ENCODE measurements around the gene ZSCAN22.
A peak's percentile ranks its signal among the peaks of the same experiment; 100 is the strongest.
"Not testable (repeated sequence)": the region's sequence is repeated elsewhere in the genome, so short reads cannot be mapped to it uniquely, and the experiment has no call there.

Gene ZSCAN22

GRCh38 chr19:58326914-58327726 lies at the start of gene ZSCAN22:
Gene ZSCAN22 (plus strand): TSS chr19:58326994. CDS start chr19:58334803, 7,809 bp downstream.
- no peak for FAIRE-seq

- FAIRE-seq: no peak
Measured at GRCh38 chr19:58277197-58277596, 49.6 kb upstream of the ZSCAN22 start.

GRCh38 chr19:58277748-58278540 lies 48.9 kb upstream of the ZSCAN22 start:
- FAIRE-seq: no peak

- peak; percentile 95 for FAIRE-seq
Measured at GRCh38 chr19:58278541-58279041, 48.2 kb upstream of the ZSCAN22 start, which contains the start of gene ZNF8. Gene ZNF8 (plus strand): TSS chr19:58278955. CDS start chr19:58279082, 127 bp downstream.

GRCh38 chr19:58279042-58279924 lies 47.5 kb upstream of the ZSCAN22 start:
- FAIRE-seq: no peak

GRCh38 chr19:58279925-58280316 lies 46.9 kb upstream of the ZSCAN22 start:
- no peak for FAIRE-seq

- no peak for FAIRE-seq
Measured at GRCh38 chr19:58284199-58284598, 42.6 kb upstream of the ZSCAN22 start.

- FAIRE-seq: no peak
Measured at GRCh38 chr19:58291943-58292342, 34.9 kb upstream of the ZSCAN22 start.

- no peak for FAIRE-seq
Measured at GRCh38 chr19:58294743-58295374, 31.9 kb upstream of the ZSCAN22 start.

GRCh38 chr19:58296104-58296503 lies 30.7 kb upstream of the ZSCAN22 start:
- FAIRE-seq: no peak

GRCh38 chr19:58300620-58301019 lies 26.2 kb upstream of the ZSCAN22 start:
- no peak for FAIRE-seq

- FAIRE-seq: no peak
Measured at GRCh38 chr19:58304255-58304654, 22.5 kb upstream of the ZSCAN22 start.

- FAIRE-seq: no peak
Measured at GRCh38 chr19:58304748-58305064, 22.1 kb upstream of the ZSCAN22 start.

- peak; percentile 96 for FAIRE-seq
Measured at GRCh38 chr19:58305065-58305931, 21.5 kb upstream of the ZSCAN22 start, which contains the start of gene ERVK3-1. Gene ERVK3-1 (plus strand): TSS chr19:58305377. CDS start chr19:58312169, 6,792 bp downstream.

- no peak for FAIRE-seq
Measured at GRCh38 chr19:58305932-58306323, 20.9 kb upstream of the ZSCAN22 start.

GRCh38 chr19:58307736-58308135 lies 19.1 kb upstream of the ZSCAN22 start:
- FAIRE-seq: no peak

GRCh38 chr19:58310685-58311084 lies 16.1 kb upstream of the ZSCAN22 start:
- not testable (repeated sequence) for FAIRE-seq

- FAIRE-seq: no peak
Measured at GRCh38 chr19:58311345-58311865, 15.4 kb upstream of the ZSCAN22 start.

- no peak for FAIRE-seq
Measured at GRCh38 chr19:58315580-58315979, 11.2 kb upstream of the ZSCAN22 start.

GRCh38 chr19:58317476-58318072 lies 9.2 kb upstream of the ZSCAN22 start:
- FAIRE-seq: no peak
